Activated naive CD8-positive, alpha-beta T cell treated with anti-CD3 and anti-CD28 coated beads, Interleukin-2, amount 10 ng/mL, durations not matched to agents 7 days and 5 days (primary cell): ENCODE results near the gene CCDC184. TPM values are rescaled to one million over a fixed set of nuclear protein-coding genes. Genes with fewer than 3 reads are reported as not detected.

Experiments used
- total RNA-seq, 2 experiments: library from RNA; stranded (reverse); gene quantifications; one replicate each; pipeline ENCODE4 v1.2.3, GENCODE V29; 2021

The CCDC184 gene
- total RNA-seq, 2 experiments from 2014 or later: 0.57 to 0.58 TPM

Other genes with a start within 250 kb of the CCDC184 start
- 100 to 1,000 TPM; 111 to 115 TPM for gene TMEM106C, start 220.0 kb upstream of the CCDC184 start, total RNA-seq
- not detected for gene COL2A1, start 179.2 kb upstream of the CCDC184 start, total RNA-seq
- 10 to 100 TPM; 36.2 to 43.4 TPM for gene SENP1, start 77.6 kb upstream of the CCDC184 start, total RNA-seq
- 10 to 100 TPM; 23.9 to 26.2 TPM for gene PFKM, start 64.3 kb upstream of the CCDC184 start, total RNA-seq
- gene ASB8, start 26.1 kb upstream of the CCDC184 start, total RNA-seq: 10 to 100 TPM; 47.6 to 53.9 TPM
- gene OR10AD1, start 19.6 kb downstream of the CCDC184 start, total RNA-seq: not detected
- gene ZNF641, start 167.3 kb downstream of the CCDC184 start, total RNA-seq: 10 to 100 TPM; 21.3 to 32.0 TPM